ENCODE measurements around the gene GPC5. TPM values are rescaled to one million over a fixed set of nuclear protein-coding genes. Genes with fewer than 3 reads are reported as not detected.
"Not testable (repeated sequence)": the region's sequence is repeated elsewhere in the genome, so short reads cannot be mapped to it uniquely, and the experiment has no call there.

Gene GPC5
- total RNA-seq, 1 donor from 2014 or later = 0.17 TPM

- no peak for DNase-seq (ENCODE audit: low read depth)
- no peak for TF ChIP-seq CTCF (IDR thresholded peaks at IDR 0.05; ENCODE audit: insufficient read depth, low read length, poor library complexity, severe bottlenecking)
- Histone ChIP-seq H3K36me3 (ENCODE audit: control insufficient read depth, insufficient read depth, low read length) (no peaks in the 10 kb centered on the region), H3K27me3 (ENCODE audit: control insufficient read depth, insufficient read depth, low read length) (no peaks in the 10 kb centered on the region), H3K4me3 (ENCODE audit: low read depth, low read length) (no peak overlapping the region)
Observed at GRCh38 chr13:91660076-91660415, 261.6 kb downstream of the GPC5 start.

- H3K27me3 ChIP-seq (ENCODE audit: control insufficient read depth, insufficient read depth, low read length) = no peaks in the 10 kb centered on the region
- no peak for TF ChIP-seq CTCF (IDR thresholded peaks at IDR 0.05; ENCODE audit: insufficient read depth, low read length, poor library complexity, severe bottlenecking)
Observed at GRCh38 chr13:91661692-91662490, 263.5 kb downstream of the GPC5 start.

GRCh38 chr13:91664039-91664438, 265.6 kb downstream of the GPC5 start:
- H3K36me3 ChIP-seq (ENCODE audit: control insufficient read depth, insufficient read depth, low read length) = no peaks in the 10 kb centered on the region
- no peaks in the 10 kb centered on the region for H3K27me3 ChIP-seq (ENCODE audit: control insufficient read depth, insufficient read depth, low read length)
- no peak for TF ChIP-seq CTCF (IDR thresholded peaks at IDR 0.05; ENCODE audit: insufficient read depth, low read length, poor library complexity, severe bottlenecking)
- no peak overlapping the region for H3K4me3 ChIP-seq (ENCODE audit: low read depth, low read length)
- DNase-seq (ENCODE audit: low read depth) = no peak

More at GRCh38 chr13:91661692-91662490, 263.5 kb downstream of the GPC5 start:
- DNase-seq (ENCODE audit: low read depth) = no peak
- no peak overlapping the region for H3K4me3 ChIP-seq (ENCODE audit: low read depth, low read length)
- H3K36me3 ChIP-seq (ENCODE audit: control insufficient read depth, insufficient read depth, low read length) = no peaks in the 10 kb centered on the region

GRCh38 chr13:91667486-91667885, 269.1 kb downstream of the GPC5 start:
- no peaks in the 10 kb centered on the region for H3K36me3 ChIP-seq (ENCODE audit: control insufficient read depth, insufficient read depth, low read length)
- no peak for TF ChIP-seq CTCF (IDR thresholded peaks at IDR 0.05; ENCODE audit: insufficient read depth, low read length, poor library complexity, severe bottlenecking)
- H3K27me3 ChIP-seq (ENCODE audit: control insufficient read depth, insufficient read depth, low read length) = no peaks in the 10 kb centered on the region
- H3K4me3 ChIP-seq (ENCODE audit: low read depth, low read length) = no peak overlapping the region
- no peak for DNase-seq (ENCODE audit: low read depth)

- Histone ChIP-seq H3K36me3 (ENCODE audit: control insufficient read depth, insufficient read depth, low read length) (no peaks in the 10 kb centered on the region), H3K4me3 (ENCODE audit: low read depth, low read length) (no peak overlapping the region), H3K27me3 (ENCODE audit: control insufficient read depth, insufficient read depth, low read length) (no peaks in the 10 kb centered on the region)
- no peak for TF ChIP-seq CTCF (IDR thresholded peaks at IDR 0.05; ENCODE audit: insufficient read depth, low read length, poor library complexity, severe bottlenecking)
- DNase-seq (ENCODE audit: low read depth) = no peak
Observed at GRCh38 chr13:91668866-91669495, 270.6 kb downstream of the GPC5 start.

GRCh38 chr13:91674347-91674746, 275.9 kb downstream of the GPC5 start:
- not testable (repeated sequence) for DNase-seq (ENCODE audit: low read depth); H3K4me3 ChIP-seq (ENCODE audit: low read depth, low read length); H3K36me3 ChIP-seq (ENCODE audit: control insufficient read depth, insufficient read depth, low read length); H3K27me3 ChIP-seq (ENCODE audit: control insufficient read depth, insufficient read depth, low read length)
